Heart left ventricle (tissue), 13 donors: Measurements from ENCODE around the gene TRIM9.

Source experiments
- POLR2A ChIP-seq, 2 donors: fragments of 450-650 bp; IDR thresholded peaks; one replicate each; pipeline ENCODE4 v1.6.1; 2017; ENCODE audit warnings: antibody characterized with exemption in 2 of 2, mild to moderate bottlenecking in 2 of 2, moderate library complexity in 2 of 2
- TF ChIP-seq, protein P1 (sequence below), 12 donors: fragments of 200-600 bp; sonication (generic) in 4 of 12; IDR thresholded peaks; one replicate each; pipeline versions ENCODE4 v1.5.0 to v1.8.0; 2018 to 2022; ENCODE audit warnings: antibody characterized with exemption in 12 of 12, mild to moderate bottlenecking in 5 of 12
- donor health status: ischemic (EF 13 %, LVEDD 7.1; RV severe dilation, severe dysfunction).
- donor health status: DM: no; HTN: yes; CAD: no.
- donor health status: DM: no; HTN: no; CAD: no.
- donor health status: ischemic (EF 25% LVEDD 6.9; RV normal size, moderate dysfunction).
- donor health status: ischemic (EF 25% LVEDD 5.7; RV mildly dilated, moderate dysfunction).
- donor health status: ischemic (EF 35%, LVEDD 5.7; RV mildly dilated, moderate dysfunction).
- donor health status: nonischemic (EF 11% LVEDD 7.7; RV severe dilation, severe dysfunction).
- donor health status: DM: yes; HTN: yes; CAD: no.
- donor health status: PGD.
- donor health status: ischemic (EF 29% LVEDD 5.4; RV normal size, mild dysfunction).
- donor health status: nonischemic (EF 23%, LVEDD 6.1; RV moderate dilation, normal function).

DNA sequence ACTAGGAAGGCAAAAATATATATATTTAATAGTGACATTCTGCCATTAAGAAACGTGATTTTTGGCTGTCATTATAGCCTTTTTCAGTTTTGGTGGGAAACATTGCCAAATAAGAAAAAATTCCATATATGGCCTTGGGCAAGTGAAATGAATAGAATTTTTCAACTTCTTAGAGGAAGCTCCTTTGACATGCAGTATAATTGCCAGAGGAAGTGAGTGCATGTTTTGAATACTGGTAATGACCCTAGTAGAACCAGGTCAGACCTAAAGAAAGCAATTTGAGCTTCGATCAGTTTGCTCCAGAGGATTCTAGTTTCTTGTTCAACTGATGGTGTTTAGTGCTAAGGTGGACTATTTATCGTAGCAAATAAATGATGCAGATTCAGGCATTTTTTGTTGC, 26.2 kb upstream of the TRIM9 start:
- TF ChIP-seq, protein P1, sequence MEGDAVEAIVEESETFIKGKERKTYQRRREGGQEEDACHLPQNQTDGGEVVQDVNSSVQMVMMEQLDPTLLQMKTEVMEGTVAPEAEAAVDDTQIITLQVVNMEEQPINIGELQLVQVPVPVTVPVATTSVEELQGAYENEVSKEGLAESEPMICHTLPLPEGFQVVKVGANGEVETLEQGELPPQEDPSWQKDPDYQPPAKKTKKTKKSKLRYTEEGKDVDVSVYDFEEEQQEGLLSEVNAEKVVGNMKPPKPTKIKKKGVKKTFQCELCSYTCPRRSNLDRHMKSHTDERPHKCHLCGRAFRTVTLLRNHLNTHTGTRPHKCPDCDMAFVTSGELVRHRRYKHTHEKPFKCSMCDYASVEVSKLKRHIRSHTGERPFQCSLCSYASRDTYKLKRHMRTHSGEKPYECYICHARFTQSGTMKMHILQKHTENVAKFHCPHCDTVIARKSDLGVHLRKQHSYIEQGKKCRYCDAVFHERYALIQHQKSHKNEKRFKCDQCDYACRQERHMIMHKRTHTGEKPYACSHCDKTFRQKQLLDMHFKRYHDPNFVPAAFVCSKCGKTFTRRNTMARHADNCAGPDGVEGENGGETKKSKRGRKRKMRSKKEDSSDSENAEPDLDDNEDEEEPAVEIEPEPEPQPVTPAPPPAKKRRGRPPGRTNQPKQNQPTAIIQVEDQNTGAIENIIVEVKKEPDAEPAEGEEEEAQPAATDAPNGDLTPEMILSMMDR (IDR thresholded peaks at IDR 0.05), result no peak
- TF ChIP-seq POLR2A (IDR thresholded peaks at IDR 0.05), result no peak
